ENCODE results near the gene AFDN.

The AFDN gene

DNA sequence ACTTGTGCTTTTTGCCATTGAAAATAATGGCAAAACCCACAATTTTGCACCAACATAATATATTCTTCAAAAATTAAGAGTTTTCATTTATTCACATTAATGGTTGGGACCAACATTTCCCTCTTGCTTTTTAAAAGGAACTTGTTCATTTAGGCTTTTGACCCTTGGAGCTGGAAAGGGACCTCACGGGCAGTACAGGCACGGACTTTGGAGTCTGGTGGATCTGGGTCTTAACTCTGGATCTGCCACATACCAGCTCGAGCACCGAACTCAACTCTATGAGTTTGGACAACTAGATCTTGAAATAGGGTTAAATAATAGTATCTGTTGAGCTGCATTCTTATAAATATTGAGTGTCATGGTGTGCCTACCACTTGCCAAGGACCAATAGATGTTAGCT lies 37.2 kb downstream of the AFDN start:
- Histone ChIP-seq H3K4me1 (ENCODE audit: control insufficient read depth in 1 of 2, insufficient read depth in 2 of 2, low read length in 2 of 2) (no peaks in the 10 kb centered on the region), H3K27ac (ENCODE audit: low read depth, low read length) (no peak overlapping the region), H3K9me3 (ENCODE audit: control insufficient read depth in 1 of 2, low read length in 2 of 2) (no peaks in the 10 kb centered on the region), H3K4me3 (ENCODE audit: low read depth in 1 of 2, low read length in 2 of 2) (no peak overlapping the region), H3K9ac (ENCODE audit: low read depth in 1 of 2, low read length in 2 of 2) (no peak overlapping the region), H3K36me3 (ENCODE audit: control insufficient read depth in 1 of 2, insufficient read depth in 2 of 2, low read length in 2 of 2) (peaks cover 7 to 16% of the 10 kb centered on the region in 2 donors), H3K27me3 (ENCODE audit: control insufficient read depth in 1 of 2, insufficient read depth in 2 of 2, low read length in 2 of 2) (no peaks in the 10 kb centered on the region)

DNA sequence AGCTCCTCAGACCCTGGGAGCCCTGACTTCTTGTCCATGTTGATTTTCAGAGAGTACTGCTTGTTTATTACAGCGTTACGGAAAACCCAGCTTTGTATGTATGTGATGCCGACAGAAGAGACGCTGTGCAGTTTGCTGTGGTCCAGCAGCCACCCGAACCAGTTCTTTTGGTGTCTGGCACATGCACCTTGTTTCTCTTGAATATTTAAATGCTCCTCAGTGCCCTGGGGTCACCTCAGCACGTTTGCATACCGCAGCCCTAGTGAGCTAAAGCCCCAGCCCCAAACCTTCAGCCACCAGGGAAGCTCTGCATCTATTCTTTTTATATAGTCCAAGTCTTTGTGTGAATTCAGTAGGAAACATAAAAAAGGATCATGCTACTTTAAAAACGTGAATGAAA lies 39.9 kb downstream of the AFDN start:
- H3K27ac ChIP-seq (ENCODE audit: low read depth, low read length), result no peak overlapping the region
- no peaks in the 10 kb centered on the region for H3K9me3 ChIP-seq (ENCODE audit: control insufficient read depth in 1 of 2, low read length in 2 of 2)
- H3K9ac ChIP-seq (ENCODE audit: low read depth in 1 of 2, low read length in 2 of 2), result no peak overlapping the region
- peaks cover 7 to 27% of the 10 kb centered on the region in 2 donors for H3K36me3 ChIP-seq (ENCODE audit: control insufficient read depth in 1 of 2, insufficient read depth in 2 of 2, low read length in 2 of 2)
- H3K4me3 ChIP-seq (ENCODE audit: low read depth in 1 of 2, low read length in 2 of 2), result no peak overlapping the region
- no peaks in the 10 kb centered on the region for H3K4me1 ChIP-seq (ENCODE audit: control insufficient read depth in 1 of 2, insufficient read depth in 2 of 2, low read length in 2 of 2)
- H3K27me3 ChIP-seq (ENCODE audit: control insufficient read depth in 1 of 2, insufficient read depth in 2 of 2, low read length in 2 of 2), result no peaks in the 10 kb centered on the region

GRCh38 chr6:167870321-167870720 lies 43.6 kb downstream of the AFDN start:
- no peaks in the 10 kb centered on the region for H3K27me3 ChIP-seq (ENCODE audit: control insufficient read depth in 1 of 2, insufficient read depth in 2 of 2, low read length in 2 of 2)
- peaks cover 14 to 37% of the 10 kb centered on the region in 2 donors for H3K36me3 ChIP-seq (ENCODE audit: control insufficient read depth in 1 of 2, insufficient read depth in 2 of 2, low read length in 2 of 2)
- no peaks in the 10 kb centered on the region for H3K4me1 ChIP-seq (ENCODE audit: control insufficient read depth in 1 of 2, insufficient read depth in 2 of 2, low read length in 2 of 2)
- no peak overlapping the region for H3K27ac ChIP-seq (ENCODE audit: low read depth, low read length)
- no peak overlapping the region for H3K4me3 ChIP-seq (ENCODE audit: low read depth in 1 of 2, low read length in 2 of 2)
- H3K9ac ChIP-seq (ENCODE audit: low read depth in 1 of 2, low read length in 2 of 2), result no peak overlapping the region
- H3K9me3 ChIP-seq (ENCODE audit: control insufficient read depth in 1 of 2, low read length in 2 of 2), result no peaks in the 10 kb centered on the region

DNA sequence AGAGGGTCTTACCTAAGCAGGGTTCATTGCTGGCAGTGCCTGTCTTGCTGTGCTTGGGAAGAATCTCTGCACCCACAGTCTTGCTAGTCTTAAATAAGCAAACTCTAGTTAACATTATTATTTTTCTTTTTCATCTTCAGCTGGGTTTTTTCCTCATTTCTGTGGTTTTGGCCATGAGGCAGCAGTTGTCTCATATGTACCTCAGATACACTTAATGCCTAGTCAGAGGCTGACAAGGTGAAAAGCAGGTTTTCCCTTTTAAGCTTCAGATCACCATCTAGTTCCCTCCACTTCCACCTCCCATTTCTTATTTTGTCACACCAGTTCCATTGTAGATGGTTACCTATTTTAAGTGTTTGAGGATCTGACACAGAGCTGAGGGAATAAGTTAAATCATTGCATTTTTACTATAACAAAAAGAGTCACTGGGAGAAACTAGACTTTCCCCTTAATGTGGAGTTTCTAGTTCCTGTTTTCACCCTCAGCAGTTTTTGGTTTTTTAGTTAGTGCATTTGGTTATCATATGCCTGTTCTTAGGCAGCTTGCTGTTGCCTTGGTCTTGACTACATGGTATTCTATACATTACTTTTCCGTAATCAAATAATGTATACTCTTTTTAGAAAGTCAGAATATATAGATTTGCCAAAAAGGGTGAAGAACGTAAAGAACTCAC lies 46.0 kb downstream of the AFDN start:
- Histone ChIP-seq H3K27me3 (ENCODE audit: control insufficient read depth in 1 of 2, insufficient read depth in 2 of 2, low read length in 2 of 2) (no peaks in the 10 kb centered on the region), H3K9me3 (ENCODE audit: control insufficient read depth in 1 of 2, low read length in 2 of 2) (no peaks in the 10 kb centered on the region), H3K4me1 (ENCODE audit: control insufficient read depth in 1 of 2, insufficient read depth in 2 of 2, low read length in 2 of 2) (no peaks in the 10 kb centered on the region), H3K27ac (ENCODE audit: low read depth, low read length) (no peak overlapping the region), H3K36me3 (ENCODE audit: control insufficient read depth in 1 of 2, insufficient read depth in 2 of 2, low read length in 2 of 2) (peaks cover 9 to 40% of the 10 kb centered on the region in 2 donors), H3K4me3 (ENCODE audit: low read depth in 1 of 2, low read length in 2 of 2) (no peak overlapping the region), H3K9ac (ENCODE audit: low read depth in 1 of 2, low read length in 2 of 2) (no peak overlapping the region)

- H3K36me3 ChIP-seq (ENCODE audit: control insufficient read depth in 1 of 2, insufficient read depth in 2 of 2, low read length in 2 of 2), result peaks cover 12 to 39% of the 10 kb centered on the region in 2 donors
- H3K4me3 ChIP-seq (ENCODE audit: low read depth in 1 of 2, low read length in 2 of 2), result no peak overlapping the region
- H3K27me3 ChIP-seq (ENCODE audit: control insufficient read depth in 1 of 2, insufficient read depth in 2 of 2, low read length in 2 of 2), result no peaks in the 10 kb centered on the region
- no peak overlapping the region for H3K27ac ChIP-seq (ENCODE audit: low read depth, low read length)
- H3K4me1 ChIP-seq (ENCODE audit: control insufficient read depth in 1 of 2, insufficient read depth in 2 of 2, low read length in 2 of 2), result no peaks in the 10 kb centered on the region
- no peak overlapping the region for H3K9ac ChIP-seq (ENCODE audit: low read depth in 1 of 2, low read length in 2 of 2)
- no peaks in the 10 kb centered on the region for H3K9me3 ChIP-seq (ENCODE audit: control insufficient read depth in 1 of 2, low read length in 2 of 2)
Observed at GRCh38 chr6:167877994-167878779, 51.5 kb downstream of the AFDN start.

DNA sequence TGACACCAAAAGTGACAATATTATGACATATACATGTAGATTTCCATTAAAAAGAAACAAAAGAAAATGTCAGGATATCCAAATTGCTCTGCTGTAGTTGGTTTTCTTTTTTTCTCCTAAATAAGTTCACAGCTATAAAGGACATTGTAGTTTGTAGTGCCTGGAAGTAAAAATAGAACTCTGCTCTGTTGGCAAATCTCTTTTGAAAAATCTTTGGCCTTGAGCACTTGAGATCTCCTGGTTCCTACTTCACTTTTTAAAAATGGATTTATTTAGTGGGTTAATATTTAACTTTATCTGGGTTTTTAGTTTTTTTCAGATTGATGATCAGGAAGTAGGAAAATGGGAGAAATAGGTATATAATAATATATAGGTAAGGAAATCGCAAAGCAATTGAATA lies 52.9 kb downstream of the AFDN start:
- H3K27ac ChIP-seq (ENCODE audit: low read depth, low read length), result no peak overlapping the region
- H3K4me3 ChIP-seq (ENCODE audit: low read depth in 1 of 2, low read length in 2 of 2), result no peak overlapping the region
- H3K27me3 ChIP-seq (ENCODE audit: control insufficient read depth in 1 of 2, insufficient read depth in 2 of 2, low read length in 2 of 2), result no peaks in the 10 kb centered on the region
- H3K9ac ChIP-seq (ENCODE audit: low read depth in 1 of 2, low read length in 2 of 2), result no peak overlapping the region
- H3K9me3 ChIP-seq (ENCODE audit: control insufficient read depth in 1 of 2, low read length in 2 of 2), result no peaks in the 10 kb centered on the region
- H3K4me1 ChIP-seq (ENCODE audit: control insufficient read depth in 1 of 2, insufficient read depth in 2 of 2, low read length in 2 of 2), result no peaks in the 10 kb centered on the region
- H3K36me3 ChIP-seq (ENCODE audit: control insufficient read depth in 1 of 2, insufficient read depth in 2 of 2, low read length in 2 of 2), result peaks cover 12 to 35% of the 10 kb centered on the region in 2 donors

- H3K36me3 ChIP-seq (ENCODE audit: control insufficient read depth in 1 of 2, insufficient read depth in 2 of 2, low read length in 2 of 2), result peaks cover 8 to 36% of the 10 kb centered on the region in 2 donors
- no peaks in the 10 kb centered on the region for H3K4me1 ChIP-seq (ENCODE audit: control insufficient read depth in 1 of 2, insufficient read depth in 2 of 2, low read length in 2 of 2)
- H3K27ac ChIP-seq (ENCODE audit: low read depth, low read length), result no peak overlapping the region
- no peaks in the 10 kb centered on the region for H3K27me3 ChIP-seq (ENCODE audit: control insufficient read depth in 1 of 2, insufficient read depth in 2 of 2, low read length in 2 of 2)
- no peak overlapping the region for H3K4me3 ChIP-seq (ENCODE audit: low read depth in 1 of 2, low read length in 2 of 2)
- H3K9me3 ChIP-seq (ENCODE audit: control insufficient read depth in 1 of 2, low read length in 2 of 2), result no peaks in the 10 kb centered on the region
- H3K9ac ChIP-seq (ENCODE audit: low read depth in 1 of 2, low read length in 2 of 2), result no peak overlapping the region
Observed at GRCh38 chr6:167881327-167881726, 54.6 kb downstream of the AFDN start.

- H3K36me3 ChIP-seq (ENCODE audit: control insufficient read depth in 1 of 2, insufficient read depth in 2 of 2, low read length in 2 of 2), result peaks cover 8 to 34% of the 10 kb centered on the region in 2 donors
- no peak overlapping the region for H3K27ac ChIP-seq (ENCODE audit: low read depth, low read length)
- H3K9ac ChIP-seq (ENCODE audit: low read depth in 1 of 2, low read length in 2 of 2), result no peak overlapping the region
- no peaks in the 10 kb centered on the region for H3K4me1 ChIP-seq (ENCODE audit: control insufficient read depth in 1 of 2, insufficient read depth in 2 of 2, low read length in 2 of 2)
- no peaks in the 10 kb centered on the region for H3K9me3 ChIP-seq (ENCODE audit: control insufficient read depth in 1 of 2, low read length in 2 of 2)
- no peaks in the 10 kb centered on the region for H3K27me3 ChIP-seq (ENCODE audit: control insufficient read depth in 1 of 2, insufficient read depth in 2 of 2, low read length in 2 of 2)
- H3K4me3 ChIP-seq (ENCODE audit: low read depth in 1 of 2, low read length in 2 of 2), result no peak overlapping the region
Observed at GRCh38 chr6:167882244-167882643, 55.5 kb downstream of the AFDN start.

- H3K9ac ChIP-seq (ENCODE audit: low read depth in 1 of 2, low read length in 2 of 2), result no peak overlapping the region
- no peaks in the 10 kb centered on the region for H3K4me1 ChIP-seq (ENCODE audit: control insufficient read depth in 1 of 2, insufficient read depth in 2 of 2, low read length in 2 of 2)
- no peak overlapping the region for H3K4me3 ChIP-seq (ENCODE audit: low read depth in 1 of 2, low read length in 2 of 2)
- no peaks in the 10 kb centered on the region for H3K27me3 ChIP-seq (ENCODE audit: control insufficient read depth in 1 of 2, insufficient read depth in 2 of 2, low read length in 2 of 2)
- H3K27ac ChIP-seq (ENCODE audit: low read depth, low read length), result no peak overlapping the region
- peaks cover 11 to 38% of the 10 kb centered on the region in 2 donors for H3K36me3 ChIP-seq (ENCODE audit: control insufficient read depth in 1 of 2, insufficient read depth in 2 of 2, low read length in 2 of 2)
- no peaks in the 10 kb centered on the region for H3K9me3 ChIP-seq (ENCODE audit: control insufficient read depth in 1 of 2, low read length in 2 of 2)
Observed at GRCh38 chr6:167888098-167888497, 61.4 kb downstream of the AFDN start.
